SK-N-SH treated with all-trans-retinoic acid at 6 μM for 48 hours (cell line): ENCODE data around the gene CPLX1.

ENCODE experiments used
- ATAC-seq: fragments of 200-7000 bp; cut with Tn5 transposase; 3 replicates; pipeline ENCODE4 v1.9.1; 2020; ENCODE audit warnings: mild to moderate bottlenecking, moderate library complexity
- ARNTL ChIP-seq: fragments of 450-650 bp; formaldehyde crosslinking; IDR thresholded peaks from 2 replicates; pipeline ENCODE4 v1.5.0; 2020; ENCODE audit warnings: low read depth, mild to moderate bottlenecking, moderate library complexity, borderline replicate concordance
- BACH2 ChIP-seq: fragments of 250-450 bp; sonication (Bioruptor Pico); IDR thresholded peaks from 2 replicates; pipeline ENCODE4 v1.9.0; 2021; ENCODE audit warnings: mild to moderate bottlenecking, borderline replicate concordance
- CREB5 ChIP-seq: fragments of 250-450 bp; sonication (Bioruptor Pico); IDR thresholded peaks from 2 replicates; pipeline ENCODE4 v1.5.1; 2020; ENCODE audit warnings: low read depth, mild to moderate bottlenecking, moderate library complexity
- CSDC2 ChIP-seq: fragments of 250-450 bp; sonication (Bioruptor Pico); IDR thresholded peaks from 2 replicates; pipeline ENCODE4 v1.5.0; 2020; ENCODE audit warnings: mild to moderate bottlenecking, moderate library complexity
- CSRNP3 ChIP-seq: fragments of 250-450 bp; sonication (Bioruptor Pico); IDR thresholded peaks from 2 replicates; pipeline ENCODE4 v1.5.1; 2021; ENCODE audit warnings: mild to moderate bottlenecking, moderate library complexity
- GLIS3 ChIP-seq: fragments of 250-450 bp; sonication (Bioruptor Pico); IDR thresholded peaks from 2 replicates; pipeline ENCODE4 v1.5.0; 2020; ENCODE audit warnings: mild to moderate bottlenecking, moderate library complexity
- ISL1 ChIP-seq: fragments of 250-450 bp; sonication (Bioruptor Pico); IDR thresholded peaks from 2 replicates; pipeline ENCODE4 v2.1.2; 2022; ENCODE audit warnings: mild to moderate bottlenecking, moderate library complexity
- OSR1 ChIP-seq: fragments of 250-450 bp; sonication (Bioruptor Pico); IDR thresholded peaks from 2 replicates; pipeline ENCODE4 v1.8.0; 2022; ENCODE audit warnings: moderate library complexity, mild to moderate bottlenecking, inconsistent platforms
- PATZ1 ChIP-seq: fragments of 250-450 bp; sonication (Bioruptor Pico); IDR thresholded peaks from 2 replicates; pipeline ENCODE4 v1.8.0; 2020; ENCODE audit warnings: mild to moderate bottlenecking, moderate library complexity, borderline replicate concordance
- POU6F1 ChIP-seq: fragments of 250-450 bp; sonication (Bioruptor Pico); IDR thresholded peaks from 2 replicates; pipeline ENCODE4 v1.8.0; 2021; ENCODE audit warnings: low read depth, mild to moderate bottlenecking, moderate library complexity, borderline replicate concordance
- PPARA ChIP-seq: fragments of 250-450 bp; sonication (Bioruptor Pico); IDR thresholded peaks from 2 replicates; pipeline ENCODE4 v1.5.0; 2020; ENCODE audit warnings: mild to moderate bottlenecking, borderline replicate concordance
- RARB ChIP-seq: fragments of 250-450 bp; sonication (Bioruptor Pico); IDR thresholded peaks from 2 replicates; pipeline ENCODE4 v1.8.0; 2021; ENCODE audit warnings: mild to moderate bottlenecking, moderate library complexity
- SNAI2 ChIP-seq: fragments of 250-450 bp; sonication (Bioruptor Pico); IDR thresholded peaks from 2 replicates; pipeline ENCODE4 v1.5.0; 2020; ENCODE audit warnings: mild to moderate bottlenecking, moderate library complexity
- TCF4 ChIP-seq: fragments of 250-450 bp; sonication (Bioruptor Pico); IDR thresholded peaks from 2 replicates; pipeline ENCODE4 v1.8.0; 2021; ENCODE audit warnings: mild to moderate bottlenecking, moderate library complexity, borderline replicate concordance
- TOX ChIP-seq: fragments of 250-450 bp; sonication (Bioruptor Pico); IDR thresholded peaks from 2 replicates; pipeline ENCODE4 v1.8.0; 2021; ENCODE audit warnings: mild to moderate bottlenecking, moderate library complexity, borderline replicate concordance
- TSHZ2 ChIP-seq: fragments of 250-450 bp; sonication (Bioruptor Pico); IDR thresholded peaks from 2 replicates; pipeline ENCODE4 v1.5.0; 2020; ENCODE audit warnings: mild to moderate bottlenecking, moderate library complexity
- ZC3H10 ChIP-seq: fragments of 250-450 bp; sonication (Bioruptor Pico); IDR thresholded peaks from 2 replicates; pipeline ENCODE4 v1.5.1; 2021; ENCODE audit warnings: mild to moderate bottlenecking, moderate library complexity
- ZFP3 ChIP-seq: fragments of 250-450 bp; sonication (Bioruptor Pico); IDR thresholded peaks from 2 replicates; pipeline ENCODE4 v1.5.0; 2020; ENCODE audit warnings: mild to moderate bottlenecking, moderate library complexity
- ZFP30 ChIP-seq: fragments of 450-650 bp; formaldehyde crosslinking; IDR thresholded peaks from 2 replicates; pipeline ENCODE4 v1.5.0; 2022; ENCODE audit warnings: mild to moderate bottlenecking, moderate library complexity
- ZNF565 ChIP-seq: fragments of 450-650 bp; formaldehyde crosslinking; conservative IDR thresholded peaks from 2 replicates; pipeline ENCODE4 v1.5.0; 2020; ENCODE audit warnings: low read depth, mild to moderate bottlenecking, moderate library complexity
- ZNF70 ChIP-seq: fragments of 450-650 bp; formaldehyde crosslinking; IDR thresholded peaks from 2 replicates; pipeline ENCODE4 v1.5.0; 2020; ENCODE audit warnings: mild to moderate bottlenecking, moderate library complexity
- ZNF8 ChIP-seq: fragments of 450-650 bp; formaldehyde crosslinking; IDR thresholded peaks from 2 replicates; pipeline ENCODE4 v1.5.0; 2020; ENCODE audit warnings: mild to moderate bottlenecking, moderate library complexity

Gene CPLX1

GRCh38 chr4:868421-868820, 42.5 kb upstream of the CPLX1 start:
- no peak for TF ChIP-seq GLIS3 (CRISPR knock-in tag)
- TF ChIP-seq CSDC2 = no peak
- TF ChIP-seq POU6F1 (CRISPR knock-in tag) = no peak
- no peak for TF ChIP-seq SNAI2
- TF ChIP-seq ZFP30 = no peak
- TF ChIP-seq PATZ1 (CRISPR knock-in tag) = no peak
- TF ChIP-seq PPARA = no peak
- TF ChIP-seq ISL1 = no peak
- TF ChIP-seq ARNTL (CRISPR knock-in tag) = no peak
- TF ChIP-seq TCF4 (CRISPR knock-in tag) = no peak
- no peak for ATAC-seq

- no peak for ATAC-seq
- TF ChIP-seq POU6F1 (CRISPR knock-in tag) (no peak), ZNF565 (CRISPR knock-in tag) (no peak), ZFP3 (CRISPR knock-in tag) (no peak), CSRNP3 (CRISPR knock-in tag) (no peak), GLIS3 (CRISPR knock-in tag) (no peak), TOX (CRISPR knock-in tag) (no peak), OSR1 (CRISPR knock-in tag) (no peak), ZNF8 (CRISPR knock-in tag) (no peak), CREB5 (no peak), ISL1 (no peak), ZNF70 (CRISPR knock-in tag) (no peak), SNAI2 (no peak), ZC3H10 (CRISPR knock-in tag) (no peak), RARB (CRISPR knock-in tag) (no peak)
Measured at GRCh38 chr4:867526-868250, 41.8 kb upstream of the CPLX1 start.

- ATAC-seq = no peak
- TF ChIP-seq TSHZ2 (CRISPR knock-in tag) = no peak
- TF ChIP-seq TOX (CRISPR knock-in tag) = no peak
- TF ChIP-seq POU6F1 (CRISPR knock-in tag) = no peak
- no peak for TF ChIP-seq PATZ1 (CRISPR knock-in tag)
- no peak for TF ChIP-seq BACH2 (CRISPR knock-in tag)
- no peak for TF ChIP-seq ZNF70 (CRISPR knock-in tag)
- no peak for TF ChIP-seq ZC3H10 (CRISPR knock-in tag)
Measured at GRCh38 chr4:866761-867390, 40.9 kb upstream of the CPLX1 start.
